Stomach smooth muscle (tissue), 2 donors: ENCODE measurements around the gene DEFB110.

Experiments
- H3K27ac ChIP-seq: one replicate; pipeline ENCODE4 v1.7.0; 2013; ENCODE audit warnings: mild to moderate bottlenecking, low read length, inconsistent platforms
- H3K27me3 ChIP-seq, 2 donors: one replicate each; pipeline ENCODE4 v1.7.0; 2013; ENCODE audit warnings: low read length in 2 of 2; ENCODE audit not compliant: insufficient read depth in 2 of 2, control insufficient read depth in 1 of 2
- H3K36me3 ChIP-seq, 2 donors: one replicate each; pipeline ENCODE4 v1.7.0; 2013; ENCODE audit warnings: low read length in 2 of 2; ENCODE audit not compliant: control insufficient read depth in 2 of 2, insufficient read depth in 2 of 2
- H3K4me1 ChIP-seq: one replicate; pipeline ENCODE4 v1.7.0; 2013; ENCODE audit warnings: low read length; ENCODE audit not compliant: control insufficient read depth, insufficient read depth
- H3K4me3 ChIP-seq, 2 donors: one replicate each; pipeline ENCODE4 v1.7.0; 2013; ENCODE audit warnings: low read length in 2 of 2
- H3K9ac ChIP-seq, 2 donors: one replicate each; pipeline ENCODE4 v1.7.0; 2013; ENCODE audit warnings: low read length in 2 of 2, mild to moderate bottlenecking in 1 of 2
- H3K9me3 ChIP-seq, 2 donors: one replicate each; pipeline ENCODE4 v1.7.0; 2013; ENCODE audit warnings: low read length in 2 of 2; ENCODE audit not compliant: control insufficient read depth in 2 of 2
- donor health status: healthy.
- donor health status: Pancreatic carcinoma.

DEFB110 gene

GRCh38 chr6:49995278-49995677 is 26.5 kb downstream of the DEFB110 start:
- Histone ChIP-seq H3K4me3 (no peak overlapping the region), H3K27me3 (no peaks in the 10 kb centered on the region), H3K9ac (no peak overlapping the region), H3K9me3 (no peaks in the 10 kb centered on the region), H3K36me3 (no peaks in the 10 kb centered on the region), H3K4me1 (no peaks in the 10 kb centered on the region), H3K27ac (no peak overlapping the region)

- no peaks in the 10 kb centered on the region for H3K36me3 ChIP-seq
- no peak overlapping the region for H3K27ac ChIP-seq
- no peak overlapping the region for H3K4me3 ChIP-seq
- H3K27me3 ChIP-seq = no peaks in the 10 kb centered on the region
- no peaks in the 10 kb centered on the region for H3K4me1 ChIP-seq
- H3K9ac ChIP-seq = no peak overlapping the region
- H3K9me3 ChIP-seq = no peaks in the 10 kb centered on the region
These were observed 32.9 kb downstream of the DEFB110 start for GRCh38 chr6:49988900-49989299.

GRCh38 chr6:49987749-49988148 is 34.0 kb downstream of the DEFB110 start:
- Histone ChIP-seq H3K9ac (no peak overlapping the region), H3K27me3 (no peaks in the 10 kb centered on the region), H3K4me1 (no peaks in the 10 kb centered on the region), H3K27ac (no peak overlapping the region), H3K36me3 (no peaks in the 10 kb centered on the region), H3K4me3 (no peak overlapping the region), H3K9me3 (no peaks in the 10 kb centered on the region)

- H3K9me3 ChIP-seq = no peaks in the 10 kb centered on the region
- no peaks in the 10 kb centered on the region for H3K4me1 ChIP-seq
- H3K4me3 ChIP-seq = no peak overlapping the region
- H3K27ac ChIP-seq = no peak overlapping the region
- H3K27me3 ChIP-seq = no peaks in the 10 kb centered on the region
- no peaks in the 10 kb centered on the region for H3K36me3 ChIP-seq
- H3K9ac ChIP-seq = no peak overlapping the region
These were observed 35.2 kb downstream of the DEFB110 start for GRCh38 chr6:49986551-49986950.

- no peak overlapping the region for H3K4me3 ChIP-seq
- H3K9me3 ChIP-seq = no peaks in the 10 kb centered on the region
These were observed 39.7 kb downstream of the DEFB110 start for GRCh38 chr6:49982046-49982445.

GRCh38 chr6:49980898-49981297 is 40.9 kb downstream of the DEFB110 start:
- Histone ChIP-seq H3K4me3 (no peak overlapping the region), H3K4me1 (no peaks in the 10 kb centered on the region), H3K27me3 (no peaks in the 10 kb centered on the region), H3K27ac (no peak overlapping the region), H3K9me3 (no peaks in the 10 kb centered on the region), H3K9ac (no peak overlapping the region), H3K36me3 (no peaks in the 10 kb centered on the region)

More at GRCh38 chr6:49982046-49982445, 39.7 kb downstream of the DEFB110 start:
- H3K36me3 ChIP-seq = no peaks in the 10 kb centered on the region
- no peak overlapping the region for H3K27ac ChIP-seq
- H3K27me3 ChIP-seq = no peaks in the 10 kb centered on the region
- H3K9ac ChIP-seq = no peak overlapping the region
- no peaks in the 10 kb centered on the region for H3K4me1 ChIP-seq

GRCh38 chr6:49979584-49979983 is 42.2 kb downstream of the DEFB110 start:
- no peak overlapping the region for H3K27ac ChIP-seq
- H3K9ac ChIP-seq = no peak overlapping the region
- no peaks in the 10 kb centered on the region for H3K9me3 ChIP-seq
- no peaks in the 10 kb centered on the region for H3K27me3 ChIP-seq
- H3K4me3 ChIP-seq = no peak overlapping the region
- no peaks in the 10 kb centered on the region for H3K4me1 ChIP-seq
- no peaks in the 10 kb centered on the region for H3K36me3 ChIP-seq

- Histone ChIP-seq H3K27me3 (no peaks in the 10 kb centered on the region), H3K27ac (no peak overlapping the region), H3K9me3 (no peaks in the 10 kb centered on the region), H3K4me3 (peak overlapping the region; percentile 40 to 52), H3K4me1 (no peaks in the 10 kb centered on the region), H3K36me3 (no peaks in the 10 kb centered on the region), H3K9ac (no peak overlapping the region)
These were observed 43.2 kb downstream of the DEFB110 start for GRCh38 chr6:49978332-49979226.

- Histone ChIP-seq H3K9ac (no peak within 1 kb of the TSS), H3K9me3 (no peaks in the 10 kb centered on the region), H3K4me1 (no peaks in the 10 kb centered on the region), H3K36me3 (no peaks in the 10 kb centered on the region), H3K27ac (no peak within 1 kb of the TSS), H3K4me3 (no peak within 1 kb of the TSS), H3K27me3 (no peaks in the 10 kb centered on the region)
These were observed 52.2 kb downstream of the DEFB110 start, which contains the start of gene DEFB113 for GRCh38 chr6:49969605-49970004. TSS of gene DEFB113 (minus strand) at chr6:49969625. CDS start at chr6:49969625, 0 bp downstream.
